ENCODE measurements around the gene FBXL17.
"Not testable (repeated sequence)": the region's sequence is repeated elsewhere in the genome, so short reads cannot be mapped to it uniquely, and the experiment has no call there.

GRCh38 chr5:108274080-108274479 is 107.8 kb downstream of the FBXL17 start:
- TF ChIP-seq EZH2 (IDR thresholded peaks at IDR 0.05; ENCODE audit: borderline replicate concordance, insufficient read depth, low read depth, low read length, poor library complexity, severe bottlenecking); CTCF (IDR thresholded peaks at IDR 0.05): not testable (repeated sequence)
